NCI-H1417 (cell line): ENCODE data around the gene FARP1.

ENCODE experiments used
- DNase-seq, 3 experiments: peaks; one replicate each; lab custom pipeline; 2025; lab: John Stamatoyannopoulos, UW

Gene FARP1

GRCh38 chr13:98332222-98332621 lies 189.3 kb downstream of the FARP1 start:
- no peak for DNase-seq

- DNase-seq, result no peak
These were observed 189.8 kb downstream of the FARP1 start for GRCh38 chr13:98332691-98333090.

GRCh38 chr13:98333486-98333885 lies 190.6 kb downstream of the FARP1 start:
- no peak for DNase-seq

- no peak for DNase-seq
These were observed 191.8 kb downstream of the FARP1 start for GRCh38 chr13:98334620-98335205.

- DNase-seq, result no peak
These were observed 192.8 kb downstream of the FARP1 start for GRCh38 chr13:98335721-98336120.

- DNase-seq, result no peak
These were observed 195.4 kb downstream of the FARP1 start for GRCh38 chr13:98338310-98338709.

GRCh38 chr13:98339684-98340425 lies 197.0 kb downstream of the FARP1 start:
- no peak for DNase-seq

- DNase-seq, result no peak
These were observed 200.1 kb downstream of the FARP1 start for GRCh38 chr13:98342953-98343352.

- peak in 2 of 3 experiments; percentile 51 to 81 for DNase-seq
These were observed 200.6 kb downstream of the FARP1 start for GRCh38 chr13:98343461-98343860.

- DNase-seq, result no peak
These were observed 201.5 kb downstream of the FARP1 start for GRCh38 chr13:98344392-98344791.

GRCh38 chr13:98345107-98345935 lies 202.4 kb downstream of the FARP1 start:
- peak in 1 of 3 experiments; percentile 42 for DNase-seq

- DNase-seq, result no peak
These were observed 204.2 kb downstream of the FARP1 start for GRCh38 chr13:98346904-98347636.

- no peak for DNase-seq
These were observed 204.9 kb downstream of the FARP1 start for GRCh38 chr13:98347756-98348155.

- DNase-seq, result no peak
These were observed 205.7 kb downstream of the FARP1 start for GRCh38 chr13:98348466-98349200.

- DNase-seq, result no peak
These were observed 206.9 kb downstream of the FARP1 start for GRCh38 chr13:98349731-98350305.

GRCh38 chr13:98350746-98351330 lies 207.9 kb downstream of the FARP1 start:
- DNase-seq, result no peak

- DNase-seq, result no peak
These were observed 208.7 kb downstream of the FARP1 start for GRCh38 chr13:98351636-98352035.

- no peak for DNase-seq
These were observed 209.3 kb downstream of the FARP1 start for GRCh38 chr13:98352226-98352625.

GRCh38 chr13:98353750-98354149 lies 210.9 kb downstream of the FARP1 start:
- DNase-seq, result no peak

- DNase-seq, result no peak
These were observed 216.0 kb downstream of the FARP1 start for GRCh38 chr13:98358937-98359336.

GRCh38 chr13:98360545-98360944 lies 217.7 kb downstream of the FARP1 start:
- DNase-seq, result no peak
